Activated CD8-positive, alpha-beta memory T cell treated with anti-CD3 and anti-CD28 coated beads for 48 hours (primary cell): ENCODE measurements around the gene CDH4.

Experiments
- DNase-seq, 3 experiments: peaks; one replicate each; pipeline ENCODE4 v3.0.0-alpha.2; 2020; ENCODE audit warnings: low read depth in 2 of 3, low spot score in 2 of 3

CDH4 gene

GRCh38 chr20:61728326-61728725 lies 476.3 kb downstream of the CDH4 start:
- DNase-seq, result no peak

GRCh38 chr20:61728786-61729770 lies 477.0 kb downstream of the CDH4 start:
- DNase-seq, result no peak

GRCh38 chr20:61730631-61731362 lies 478.7 kb downstream of the CDH4 start:
- DNase-seq, result no peak

DNA sequence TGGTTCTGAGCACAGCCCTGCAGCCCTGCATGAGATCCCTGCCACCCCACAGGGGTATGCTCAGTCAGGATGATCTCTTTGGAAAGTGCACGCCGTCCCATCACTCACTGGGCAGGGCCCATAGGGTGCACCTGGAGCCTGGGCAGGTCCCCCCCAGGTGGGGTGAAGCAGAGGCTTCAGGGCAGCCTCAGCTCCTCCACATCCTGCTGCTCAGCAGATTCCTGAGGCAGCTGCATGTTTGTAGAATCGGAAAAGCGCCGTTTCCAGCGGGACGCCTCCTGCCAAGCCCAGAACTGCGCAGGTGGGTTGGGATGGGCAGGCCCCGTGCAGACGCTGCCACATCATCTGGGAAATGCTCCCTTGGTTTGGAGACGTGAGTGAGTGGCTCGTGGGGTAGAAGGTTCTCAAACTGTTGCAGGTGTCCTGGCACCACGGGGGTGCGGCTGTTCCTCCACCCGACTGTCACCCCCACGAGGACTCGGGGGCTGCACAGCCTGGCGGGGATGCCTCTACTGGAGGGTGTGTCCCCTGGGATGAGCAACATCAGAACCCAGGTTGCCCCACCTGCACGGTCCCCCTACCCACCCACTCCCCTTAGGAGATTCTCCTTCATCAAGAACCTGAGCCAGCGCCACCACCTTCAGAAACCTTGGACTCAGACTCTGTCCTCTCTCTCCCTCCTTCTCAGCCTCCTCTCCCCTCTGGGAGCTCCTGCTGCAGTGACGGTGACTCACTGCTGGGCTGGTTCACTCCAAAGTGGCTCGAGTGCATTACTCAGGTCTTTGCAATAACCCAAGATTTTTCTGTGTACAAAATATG lies 479.5 kb downstream of the CDH4 start:
- no peak for DNase-seq

GRCh38 chr20:61732511-61733210 lies 480.6 kb downstream of the CDH4 start:
- DNase-seq, result no peak

DNA sequence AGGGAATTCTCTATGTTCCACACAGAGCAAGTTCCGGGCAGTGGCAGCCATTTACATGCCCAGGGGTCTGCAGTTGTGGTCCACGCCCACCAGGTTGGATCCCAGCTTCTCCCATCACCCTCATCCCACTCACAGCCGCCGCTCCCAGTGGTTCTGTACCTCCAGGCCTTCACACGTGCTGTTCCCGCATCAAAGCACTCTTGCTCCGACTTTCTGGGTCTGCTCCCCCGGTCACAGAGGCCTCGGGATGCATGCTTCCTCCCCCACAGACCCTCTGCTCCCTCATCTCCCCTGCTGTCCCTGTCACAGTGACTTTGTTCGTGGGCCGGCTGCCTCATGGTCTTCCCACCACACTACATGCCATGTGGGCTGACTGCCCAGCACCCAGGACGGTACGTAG lies 481.2 kb downstream of the CDH4 start:
- DNase-seq, result no peak

GRCh38 chr20:61733891-61734732 lies 482.1 kb downstream of the CDH4 start:
- DNase-seq, result no peak

DNA sequence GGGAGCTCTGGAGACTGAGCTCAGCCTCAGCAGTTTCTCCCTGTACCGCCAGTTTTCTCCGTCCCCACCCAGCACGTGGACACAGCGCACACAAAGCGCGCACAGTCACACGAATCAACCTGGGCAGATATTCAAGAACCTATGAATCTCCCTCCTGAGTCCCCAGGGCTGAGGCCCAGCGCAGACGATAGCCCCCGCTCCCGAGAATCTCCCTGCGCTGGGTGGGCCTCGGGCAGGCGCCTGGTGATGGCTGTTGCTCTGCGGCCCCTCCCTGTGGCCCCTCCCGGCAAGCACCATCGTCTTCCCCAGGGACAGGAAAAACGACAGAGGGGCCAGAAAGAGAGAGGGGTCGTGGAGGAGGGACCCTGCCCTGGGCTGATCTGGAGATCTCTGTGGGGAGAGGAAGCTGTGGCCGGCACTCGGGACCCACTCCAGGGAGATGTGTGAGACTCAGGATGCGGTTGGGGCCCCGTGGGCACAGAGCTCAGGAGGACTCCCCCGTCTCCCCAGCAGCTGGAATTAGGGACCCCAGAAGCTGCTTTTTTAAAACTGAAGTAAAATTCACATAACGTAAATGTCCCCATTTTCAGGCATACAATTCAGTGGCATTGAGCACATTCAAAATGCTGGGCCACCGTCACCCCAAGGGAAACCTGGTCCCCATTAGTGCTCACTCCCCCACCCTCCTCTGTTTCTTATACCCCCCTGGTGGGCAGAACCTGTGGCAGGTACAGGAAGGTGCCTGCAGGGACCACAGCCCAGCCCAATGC lies 482.9 kb downstream of the CDH4 start:
- no peak for DNase-seq

- DNase-seq, result no peak
These were observed 483.4 kb downstream of the CDH4 start for GRCh38 chr20:61735503-61735785.

DNA sequence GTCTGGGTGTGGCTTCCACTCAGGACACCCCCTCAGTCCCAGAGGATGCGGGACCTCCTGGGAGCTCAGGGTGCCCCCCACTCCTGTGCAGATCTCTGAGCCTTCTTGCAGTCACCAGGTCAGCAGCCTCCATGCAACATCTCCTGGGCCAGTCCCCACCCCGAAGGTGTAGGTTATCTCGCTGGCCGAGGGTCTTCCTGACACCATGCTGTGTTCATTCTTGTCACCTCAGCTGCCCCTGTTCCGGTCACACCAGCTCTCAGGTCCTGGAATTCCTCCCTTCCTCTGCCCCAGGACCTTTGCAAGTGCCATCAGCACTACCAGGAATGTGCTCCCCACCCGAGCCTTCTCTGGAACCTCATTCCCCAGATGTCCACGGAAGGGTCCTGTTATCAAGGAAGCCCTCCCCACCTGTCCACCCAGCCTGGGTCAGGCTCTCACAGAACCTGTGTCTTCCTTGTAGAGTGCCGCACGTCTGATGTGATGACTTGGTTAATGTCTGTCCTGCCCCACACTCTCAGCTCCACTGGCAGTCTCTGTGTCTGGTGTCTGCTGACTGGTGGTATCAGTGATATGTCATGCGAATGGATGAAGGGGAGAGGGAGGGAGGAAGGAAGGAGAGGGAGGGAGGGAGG lies 484.1 kb downstream of the CDH4 start:
- no peak for DNase-seq

- no peak for DNase-seq
These were observed 484.8 kb downstream of the CDH4 start for GRCh38 chr20:61736751-61737310.

DNA sequence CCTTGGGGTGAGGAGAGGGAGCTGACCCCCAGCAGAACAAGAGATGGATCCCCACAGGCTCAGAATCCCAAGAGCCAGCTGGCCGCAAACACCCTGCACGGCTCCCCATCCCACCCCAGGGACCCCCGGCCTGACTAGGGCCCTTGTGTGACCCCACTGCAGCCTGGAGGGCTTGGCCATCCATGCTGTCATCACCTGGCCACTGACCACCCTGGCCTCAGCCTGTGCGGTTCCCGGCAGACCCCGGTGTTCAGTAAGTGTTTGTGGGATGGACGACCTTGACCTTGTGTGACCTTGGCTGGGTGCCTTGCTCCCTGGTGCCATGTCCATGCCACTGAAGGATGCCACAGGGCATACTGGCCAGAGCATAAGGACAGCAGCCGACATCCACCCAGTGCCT lies 485.3 kb downstream of the CDH4 start:
- no peak for DNase-seq

GRCh38 chr20:61737812-61738443 lies 485.9 kb downstream of the CDH4 start:
- no peak for DNase-seq

GRCh38 chr20:61738601-61739069 lies 486.6 kb downstream of the CDH4 start:
- DNase-seq, result no peak

DNA sequence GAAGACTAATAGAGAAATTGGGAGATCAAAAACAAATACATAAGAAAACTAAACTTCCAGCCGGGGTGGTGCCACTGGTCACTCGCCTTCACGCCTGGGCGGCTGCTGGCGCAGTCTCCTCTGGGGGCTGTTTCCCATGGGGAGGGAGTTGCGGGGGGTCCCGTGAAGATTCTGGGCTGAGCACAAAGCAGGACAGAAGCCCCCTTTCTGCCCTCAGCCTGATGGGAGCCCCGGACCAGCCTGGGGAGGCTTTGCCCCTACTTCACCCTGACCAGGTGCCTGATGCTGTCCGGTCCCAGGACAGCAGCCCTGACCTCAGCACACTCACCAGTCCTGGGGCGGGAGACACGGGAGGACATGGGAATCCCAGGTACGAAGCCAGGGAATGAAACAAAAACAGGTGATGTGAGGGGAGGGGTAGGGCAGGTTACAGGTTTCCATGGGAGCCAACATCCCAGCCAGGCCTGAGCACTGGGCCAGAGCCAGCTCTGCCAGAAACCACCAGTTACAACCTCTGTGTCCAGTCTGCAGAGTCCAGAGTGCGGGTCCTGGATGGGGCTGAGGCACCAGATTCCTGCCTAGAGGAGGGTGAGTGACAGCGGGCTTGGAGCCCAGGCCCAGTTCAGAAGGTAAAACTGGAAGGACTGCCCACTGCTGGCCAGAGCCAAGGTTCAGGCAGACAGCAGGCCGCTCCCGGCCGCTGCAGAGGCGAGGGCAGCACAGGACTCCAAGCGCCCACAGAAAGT lies 487.2 kb downstream of the CDH4 start:
- DNase-seq, result no peak

DNA sequence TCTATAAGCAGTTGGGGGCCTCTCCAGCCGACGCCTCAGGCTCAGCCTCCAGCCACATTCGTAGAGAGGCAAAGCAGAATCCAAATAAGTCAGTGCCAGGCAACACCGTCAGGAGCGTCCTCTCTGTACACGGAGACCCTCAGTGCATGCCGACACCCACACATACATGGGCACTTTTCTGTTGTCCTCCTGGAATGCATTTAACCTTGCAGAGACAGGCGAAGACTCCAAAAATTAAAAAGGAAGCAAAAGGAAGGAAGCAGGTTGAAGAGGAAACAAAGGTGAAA lies 487.7 kb downstream of the CDH4 start:
- no peak for DNase-seq

DNA sequence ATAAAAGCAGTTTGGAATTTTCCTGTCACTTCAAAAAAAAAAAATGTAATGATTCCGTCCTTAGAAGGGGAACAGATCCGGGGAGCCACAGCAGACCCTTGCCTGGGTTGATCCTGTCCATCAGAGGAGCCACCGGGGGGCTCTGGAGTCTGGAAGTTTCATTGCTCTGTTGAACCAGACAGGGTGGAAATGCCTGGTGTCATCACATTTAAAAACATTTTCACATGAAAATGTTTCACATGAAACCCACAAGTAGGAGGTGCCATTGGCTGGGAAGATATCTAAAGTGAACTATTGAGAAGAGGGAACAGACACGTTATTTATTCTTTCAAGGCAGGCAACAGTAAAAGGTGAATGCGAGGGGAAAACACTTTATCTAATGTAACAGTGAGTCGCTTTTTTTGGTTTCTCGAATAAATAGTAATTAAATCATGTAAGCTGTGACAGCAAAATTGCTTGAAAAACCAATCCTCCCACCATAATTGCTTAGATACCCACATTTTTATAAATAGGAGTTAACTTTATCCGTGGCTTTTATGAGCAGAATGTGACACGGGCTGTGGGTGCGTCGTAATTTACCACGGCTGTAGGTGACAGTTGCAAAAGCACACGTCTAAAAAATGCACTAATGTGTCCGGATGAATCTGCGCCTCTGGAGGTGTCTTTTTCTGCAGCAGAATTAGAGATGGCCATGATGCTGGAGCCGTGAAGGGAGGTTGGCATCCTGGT lies 490.2 kb downstream of the CDH4 start:
- DNase-seq, result no peak
